NT2/D1 (cell line): ENCODE measurements around the gene PPBP.

Experiments
- SUZ12 ChIP-seq: IDR thresholded peaks from 2 replicates; pipeline ENCODE4 v1.6.1; 2011; ENCODE audit not compliant: insufficient read length, insufficient read depth; ENCODE audit errors: extremely low read depth
- YY1 ChIP-seq: IDR thresholded peaks from 2 replicates; pipeline ENCODE4 v1.6.1; 2011; ENCODE audit not compliant: insufficient read length, insufficient read depth
- ZNF274 ChIP-seq: IDR thresholded peaks from 2 replicates; pipeline ENCODE4 v1.6.1; 2011; ENCODE audit warnings: mild to moderate bottlenecking, low read depth, low read length

DNA sequence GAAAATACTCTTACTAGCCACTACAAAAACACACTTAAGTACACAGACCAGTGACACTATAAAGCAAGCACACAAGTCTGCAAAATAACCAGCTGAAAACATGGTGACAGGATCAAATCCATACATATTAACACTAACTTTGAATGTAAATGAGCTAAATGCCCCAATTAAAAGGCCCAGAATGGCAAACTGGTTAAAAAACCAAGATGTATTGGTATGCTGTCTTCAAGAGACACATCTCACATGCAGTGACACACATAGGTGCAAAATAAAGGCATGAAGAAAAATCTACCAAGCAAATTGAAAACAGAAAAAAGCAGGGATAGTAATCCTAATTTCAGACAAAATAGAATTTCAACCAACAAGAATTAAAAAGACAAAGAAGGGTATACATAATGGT is 17.0 kb downstream of the PPBP start:
- no peak for TF ChIP-seq SUZ12
- no peak for TF ChIP-seq ZNF274
- no peak for TF ChIP-seq YY1
